CD4-positive, CD25-positive, alpha-beta regulatory T cell (primary cell): ENCODE measurements around the gene GANC. TPM values are rescaled to one million over a fixed set of nuclear protein-coding genes. Genes with fewer than 3 reads are reported as not detected.
A peak's percentile ranks its signal among the peaks of the same experiment; 100 is the strongest.
"Not testable (repeated sequence)": the region's sequence is repeated elsewhere in the genome, so short reads cannot be mapped to it uniquely, and the experiment has no call there.

ENCODE experiments used
- ATAC-seq, 2 donors: fragments of 150-1000 bp; cut with Tn5 transposase; one replicate each; pipeline ENCODE4 v1.10.0; 2021; ENCODE audit warnings: low read depth in 2 of 2, moderate number of reproducible peaks in 2 of 2, moderate library complexity in 1 of 2
- DNase-seq, 3 donors: peaks; one replicate each; pipeline versions ENCODE4 v3.0.0 to v3.0.0-alpha.2; 2012 to 2022; ENCODE audit warnings: mixed read lengths in 1 of 3
- H3K27ac ChIP-seq: one replicate; pipeline ENCODE4 v1.7.0; 2013; ENCODE audit warnings: mild to moderate bottlenecking, low read length; ENCODE audit not compliant: insufficient read depth, poor library complexity, severe bottlenecking
- H3K27me3 ChIP-seq: one replicate; pipeline ENCODE4 v1.7.0; 2013; ENCODE audit warnings: low read length; ENCODE audit not compliant: control insufficient read depth, insufficient read depth
- H3K36me3 ChIP-seq: one replicate; pipeline ENCODE4 v1.7.0; 2013; ENCODE audit warnings: mild to moderate bottlenecking, low read length, moderate library complexity; ENCODE audit not compliant: control insufficient read depth, insufficient read depth
- H3K4me1 ChIP-seq: 2 replicates; pipeline ENCODE4 v1.7.0; 2013; ENCODE audit warnings: mild to moderate bottlenecking, low read length; ENCODE audit not compliant: insufficient read depth, control insufficient read depth, poor library complexity, severe bottlenecking
- H3K4me3 ChIP-seq: one replicate; pipeline ENCODE4 v1.7.0; 2013; ENCODE audit warnings: low read depth, mild to moderate bottlenecking, low read length, moderate library complexity
- H3K9me3 ChIP-seq, 2 experiments: 1 replicate in 1 of 2; 2 replicates in 1 of 2; pipeline ENCODE4 v1.7.0; 2013; ENCODE audit warnings: low read length in 2 of 2, mild to moderate bottlenecking in 1 of 2, moderate library complexity in 1 of 2; ENCODE audit not compliant: control insufficient read depth in 2 of 2
- H3K27ac Mint-ChIP-seq, 3 donors: one replicate each; pipeline ENCODE4 v1.8.0; 2020 to 2022; ENCODE audit warnings: mild to moderate bottlenecking in 3 of 3, mixed read lengths in 3 of 3, moderate library complexity in 2 of 3
- H3K27me3 Mint-ChIP-seq: one replicate; pipeline ENCODE4 v1.8.0; 2022; ENCODE audit warnings: mild to moderate bottlenecking, mixed read lengths
- H3K36me3 Mint-ChIP-seq: one replicate; pipeline ENCODE4 v1.8.0; 2020; ENCODE audit warnings: mixed read lengths
- H3K4me1 Mint-ChIP-seq, 4 donors: one replicate each; pipeline ENCODE4 v1.8.0; 2020 to 2022; ENCODE audit warnings: mixed read lengths in 4 of 4, mild to moderate bottlenecking in 1 of 4
- H3K4me3 Mint-ChIP-seq, 4 donors: one replicate each; pipeline ENCODE4 v1.8.0; 2020 to 2022; ENCODE audit warnings: mild to moderate bottlenecking in 4 of 4, mixed read lengths in 4 of 4, moderate library complexity in 3 of 4
- H3K9me3 Mint-ChIP-seq, 7 donors: one replicate each; pipeline ENCODE4 v1.8.0; 2020 to 2022; ENCODE audit warnings: mixed read lengths in 7 of 7, mild to moderate bottlenecking in 3 of 7, moderate library complexity in 2 of 7
- polyA plus RNA-seq, 4 donors: library from polyadenylated mRNA; unstranded; fragments of 300-500 nt; fragmentation: Illumina TruSeq; gene quantifications; one replicate each; pipeline ENCODE4 v1.2.3, GENCODE V29; 2021
- total RNA-seq: library from RNA; stranded (reverse); gene quantifications from one replicate; pipeline ENCODE4 v1.2.3, GENCODE V29; 2022

GANC gene
- total and polyA plus RNA-seq, 5 donors from 2014 or later: 10.2 to 33.8 (median 14.5) TPM

DNA sequence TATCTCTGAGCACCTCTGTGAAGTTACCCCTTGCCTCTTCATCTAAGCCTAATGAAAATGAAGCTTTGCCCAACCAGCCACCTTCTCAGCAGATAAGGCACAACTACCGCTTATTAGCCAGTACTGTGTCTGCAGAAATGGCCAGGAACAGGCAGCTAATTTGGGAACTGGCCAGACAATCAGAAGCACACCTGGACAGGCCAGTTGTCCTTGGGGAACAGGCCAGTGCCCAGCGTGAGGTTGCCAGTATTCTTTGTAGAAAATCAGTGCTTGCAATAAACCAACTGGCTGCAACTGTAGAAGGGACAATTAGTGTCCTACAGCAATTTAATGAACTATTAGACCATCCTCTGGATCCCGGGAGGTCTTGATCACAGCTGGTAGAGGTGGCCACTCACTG lies 10.7 kb downstream of the GANC start:
- Mint-ChIP-seq H3K4me1 (peaks cover 0 to 6% (median 1%) of the 10 kb centered on the region in 4 donors), H3K27ac (no peak overlapping the region)

DNA sequence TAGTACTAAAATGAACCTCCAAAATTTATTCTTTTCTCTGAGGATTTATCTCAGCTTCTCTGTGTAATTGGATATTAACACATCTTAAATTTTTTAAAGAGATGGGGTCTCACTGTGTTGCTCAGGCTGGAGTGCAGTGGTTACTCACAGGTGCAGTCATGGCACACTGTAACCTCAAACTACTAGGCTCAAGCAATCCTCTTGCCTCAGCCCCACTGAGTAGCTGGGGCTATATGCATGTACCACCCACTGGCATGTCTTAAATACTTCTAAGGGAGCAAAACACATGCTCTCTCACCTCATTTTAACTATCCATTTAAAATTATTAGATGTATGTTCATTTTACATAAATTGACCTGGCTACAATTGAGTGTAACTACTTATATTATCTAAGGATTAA lies 11.6 kb downstream of the GANC start:
- ATAC-seq (no peak), DNase-seq (no peak)
- no peaks in the 10 kb centered on the region for H3K9me3 Mint-ChIP-seq
- peaks cover 54% of the 10 kb centered on the region for H3K36me3 ChIP-seq
- no peak overlapping the region for H3K27ac Mint-ChIP-seq
- no peak overlapping the region for H3K4me3 ChIP-seq
- H3K27me3 ChIP-seq: no peaks in the 10 kb centered on the region
- H3K27ac ChIP-seq: no peak overlapping the region
- H3K9me3 ChIP-seq: no peaks in the 10 kb centered on the region
- no peak overlapping the region for H3K4me3 Mint-ChIP-seq
- no peaks in the 10 kb centered on the region for H3K27me3 Mint-ChIP-seq
- no peaks in the 10 kb centered on the region for H3K4me1 ChIP-seq
- H3K36me3 Mint-ChIP-seq: peaks cover 43% of the 10 kb centered on the region
- H3K4me1 Mint-ChIP-seq: peaks cover 0 to 6% (median 1%) of the 10 kb centered on the region in 4 donors

More for the DNA sequence above, 10.7 kb downstream of the GANC start:
- Histone ChIP-seq H3K27me3 (no peaks in the 10 kb centered on the region), H3K36me3 (peaks cover 58% of the 10 kb centered on the region), H3K4me3 (no peak overlapping the region), H3K9me3 (no peaks in the 10 kb centered on the region), H3K27ac (no peak overlapping the region), H3K4me1 (no peaks in the 10 kb centered on the region)
- DNase-seq (no peak), ATAC-seq (no peak)
- H3K9me3 Mint-ChIP-seq: no peaks in the 10 kb centered on the region
- H3K4me3 Mint-ChIP-seq: no peak overlapping the region
- peaks cover 37% of the 10 kb centered on the region for H3K36me3 Mint-ChIP-seq
- H3K27me3 Mint-ChIP-seq: no peaks in the 10 kb centered on the region

DNA sequence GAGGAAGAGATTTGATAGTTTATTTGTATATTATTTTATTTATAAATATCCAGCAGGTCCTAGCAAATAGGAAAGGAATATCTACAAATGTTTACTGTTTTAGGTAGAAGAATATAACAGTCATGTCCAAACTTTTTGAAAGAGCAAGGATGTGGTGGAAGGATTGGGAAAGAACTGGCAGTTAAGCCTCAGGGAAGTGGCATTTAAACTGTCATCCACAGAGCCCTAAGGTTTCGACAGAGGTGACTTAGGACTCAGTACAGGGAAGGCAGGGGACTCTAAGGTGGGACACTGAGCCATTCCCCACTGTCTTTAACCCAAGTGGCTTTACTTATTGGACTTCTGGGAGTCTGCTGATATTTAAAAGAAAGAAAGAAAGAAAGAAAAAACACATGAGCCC lies 12.0 kb downstream of the GANC start:
- H3K27ac ChIP-seq: no peak overlapping the region
- peaks cover 54% of the 10 kb centered on the region for H3K36me3 ChIP-seq
- Mint-ChIP-seq H3K27me3 (no peaks in the 10 kb centered on the region), H3K4me1 (peaks cover 0 to 6% (median 1%) of the 10 kb centered on the region in 4 donors), H3K9me3 (no peaks in the 10 kb centered on the region), H3K36me3 (peaks cover 45% of the 10 kb centered on the region), H3K27ac (no peak overlapping the region), H3K4me3 (no peak overlapping the region)
- H3K9me3 ChIP-seq: no peaks in the 10 kb centered on the region
- no peaks in the 10 kb centered on the region for H3K4me1 ChIP-seq
- no peak for DNase-seq
- ATAC-seq: no peak
- H3K27me3 ChIP-seq: no peaks in the 10 kb centered on the region
- H3K4me3 ChIP-seq: no peak overlapping the region

DNA sequence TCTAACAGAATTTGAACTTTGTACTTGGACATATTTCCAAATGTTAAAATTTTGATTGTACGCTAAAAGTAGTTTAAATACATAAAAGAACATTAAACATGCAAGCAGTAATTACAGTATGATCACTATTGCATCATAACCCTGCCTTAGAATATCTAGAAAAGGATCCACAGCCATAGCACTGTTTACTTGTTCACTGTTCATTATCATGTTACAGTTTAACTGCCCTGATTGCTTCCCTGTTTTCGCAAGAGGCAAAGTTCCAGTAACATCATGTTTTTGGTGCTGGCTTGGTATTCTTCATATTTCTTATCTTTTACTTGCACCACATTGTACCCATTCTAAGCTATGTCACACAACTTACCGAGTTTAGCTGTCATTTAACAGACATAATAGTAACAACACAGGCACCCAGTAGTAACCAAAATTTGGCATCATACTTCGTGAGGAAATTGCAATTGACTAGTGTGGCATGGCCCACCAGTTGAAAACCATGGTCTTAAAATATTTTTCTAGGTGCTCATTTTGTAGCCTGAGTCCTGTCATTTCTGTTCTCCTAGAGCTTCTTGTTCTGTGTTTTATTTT lies 13.5 kb downstream of the GANC start:
- Histone ChIP-seq H3K4me3 (no peak overlapping the region), H3K4me1 (no peaks in the 10 kb centered on the region), H3K27me3 (no peaks in the 10 kb centered on the region), H3K9me3 (no peaks in the 10 kb centered on the region), H3K36me3 (peaks cover 52% of the 10 kb centered on the region), H3K27ac (no peak overlapping the region)
- Mint-ChIP-seq H3K9me3 (no peaks in the 10 kb centered on the region), H3K4me3 (no peak overlapping the region), H3K4me1 (peaks cover 0 to 6% (median 1%) of the 10 kb centered on the region in 4 donors), H3K27me3 (no peaks in the 10 kb centered on the region), H3K36me3 (peaks cover 50% of the 10 kb centered on the region), H3K27ac (no peak overlapping the region)
- DNase-seq (no peak), ATAC-seq (no peak)

DNA sequence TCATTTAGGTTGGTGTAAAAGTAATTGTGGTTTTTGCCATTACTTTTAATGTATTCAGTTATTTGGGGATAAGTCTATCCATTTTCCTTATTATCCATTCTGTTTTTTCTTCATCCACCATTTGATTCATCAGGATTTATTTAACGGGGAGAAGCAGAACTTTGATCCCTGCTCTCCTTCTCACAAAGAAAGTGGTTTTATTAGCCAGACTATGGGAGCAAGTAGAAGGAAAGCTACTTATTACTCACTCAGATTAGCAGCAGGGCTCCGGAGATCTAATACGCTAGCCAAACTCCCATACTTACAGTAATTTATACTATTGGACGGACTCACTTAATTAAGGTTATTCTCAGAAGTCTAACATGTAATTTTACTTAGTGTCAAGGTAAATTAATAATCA lies 14.9 kb downstream of the GANC start:
- no peak for ATAC-seq
- H3K9me3 ChIP-seq: no peaks in the 10 kb centered on the region
- Mint-ChIP-seq H3K36me3 (peaks cover 58% of the 10 kb centered on the region), H3K9me3 (no peaks in the 10 kb centered on the region), H3K27ac (no peak overlapping the region), H3K4me1 (peaks cover 0 to 4% (median 1%) of the 10 kb centered on the region in 4 donors), H3K27me3 (no peaks in the 10 kb centered on the region), H3K4me3 (no peak overlapping the region)
- no peak overlapping the region for H3K27ac ChIP-seq
- H3K27me3 ChIP-seq: no peaks in the 10 kb centered on the region
- DNase-seq: no peak
- H3K4me1 ChIP-seq: no peaks in the 10 kb centered on the region
- H3K4me3 ChIP-seq: no peak overlapping the region
- H3K36me3 ChIP-seq: peaks cover 57% of the 10 kb centered on the region

DNA sequence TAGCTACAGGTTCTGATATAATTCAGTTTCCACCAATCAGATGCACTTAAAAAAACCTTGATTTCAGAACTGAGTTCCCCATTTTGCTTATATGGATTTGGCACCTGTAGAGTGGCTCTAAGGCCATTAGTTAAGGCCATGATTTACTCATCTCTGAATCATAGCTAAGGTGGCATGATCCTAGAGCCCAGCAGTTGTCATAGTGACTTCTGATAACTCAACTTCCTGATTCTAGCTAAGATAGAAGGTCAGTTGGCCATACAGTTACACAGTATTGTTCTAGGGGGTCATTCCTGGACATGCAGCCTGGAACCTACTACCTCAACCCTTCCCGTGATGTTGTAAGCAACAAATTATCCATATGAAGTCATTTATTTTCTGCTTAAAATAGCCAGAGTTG lies 16.2 kb downstream of the GANC start:
- H3K4me3 ChIP-seq: no peak overlapping the region
- peaks cover 0 to 3% (median 0%) of the 10 kb centered on the region in 4 donors for H3K4me1 Mint-ChIP-seq
- no peak overlapping the region for H3K27ac ChIP-seq
- no peaks in the 10 kb centered on the region for H3K9me3 Mint-ChIP-seq
- H3K36me3 Mint-ChIP-seq: peaks cover 70% of the 10 kb centered on the region
- H3K4me3 Mint-ChIP-seq: no peak overlapping the region
- no peaks in the 10 kb centered on the region for H3K4me1 ChIP-seq
- ATAC-seq (no peak), DNase-seq (no peak)
- no peaks in the 10 kb centered on the region for H3K27me3 ChIP-seq
- no peaks in the 10 kb centered on the region for H3K9me3 ChIP-seq
- H3K27ac Mint-ChIP-seq: peak overlapping the region in 1 of 3 donors; percentile 71
- peaks cover 51% of the 10 kb centered on the region for H3K36me3 ChIP-seq
- no peaks in the 10 kb centered on the region for H3K27me3 Mint-ChIP-seq

DNA sequence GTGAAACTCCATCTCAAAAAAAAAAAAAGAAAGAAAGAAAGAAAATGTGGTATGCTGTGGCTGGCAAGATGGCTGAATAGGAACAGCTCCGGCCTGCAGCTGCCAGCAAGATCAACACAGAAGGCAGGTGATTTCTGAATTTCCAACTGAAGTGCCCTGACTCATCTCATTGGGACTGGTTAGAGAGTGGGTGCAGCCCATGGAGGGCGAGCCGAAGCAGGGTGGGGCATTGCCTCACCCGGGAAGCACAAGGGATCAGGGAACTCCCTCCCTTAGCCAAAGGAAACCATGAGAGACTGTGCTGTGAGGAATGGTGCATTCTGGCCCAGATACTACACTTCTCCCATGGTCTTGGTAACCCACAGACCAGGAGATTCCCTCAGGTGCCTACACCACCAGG lies 28.0 kb downstream of the GANC start:
- H3K4me3 ChIP-seq, H3K27me3 ChIP-seq, H3K36me3 ChIP-seq, H3K4me1 ChIP-seq, H3K27ac Mint-ChIP-seq, ATAC-seq, H3K4me1 Mint-ChIP-seq, DNase-seq, H3K27ac ChIP-seq, H3K4me3 Mint-ChIP-seq, H3K9me3 ChIP-seq, H3K27me3 Mint-ChIP-seq: not testable (repeated sequence)
- Mint-ChIP-seq H3K9me3 (peaks cover 2 to 17% (median 7%) of the 10 kb centered on the region in 7 donors), H3K36me3 (peaks cover 40% of the 10 kb centered on the region)

DNA sequence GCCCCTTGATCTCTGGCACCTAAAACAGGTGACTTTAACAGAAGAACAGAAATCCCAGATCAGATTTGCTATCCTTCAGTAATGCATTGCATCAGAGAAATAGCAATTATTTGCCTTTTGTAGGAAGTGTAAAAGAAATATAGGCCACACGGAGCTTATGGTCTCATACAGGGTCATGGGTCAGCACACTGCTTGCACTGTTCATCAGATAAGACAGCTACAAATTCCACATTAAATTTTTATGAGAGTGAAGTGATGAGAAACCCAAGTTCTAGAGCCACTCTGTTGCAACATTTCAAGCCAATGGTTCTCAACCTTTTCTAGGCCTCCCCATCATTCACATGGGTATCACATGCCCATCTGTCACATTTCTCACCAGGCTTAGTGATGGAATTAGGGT lies 33.7 kb downstream of the GANC start:
- Histone ChIP-seq H3K27ac (no peak overlapping the region), H3K36me3 (peaks cover 35% of the 10 kb centered on the region), H3K4me1 (no peaks in the 10 kb centered on the region), H3K4me3 (no peak overlapping the region), H3K27me3 (no peaks in the 10 kb centered on the region), H3K9me3 (peaks cover 0 to 2% of the 10 kb centered on the region in 2 experiments)
- Mint-ChIP-seq H3K4me3 (no peak overlapping the region), H3K36me3 (peaks cover 40% of the 10 kb centered on the region), H3K9me3 (peaks cover 1 to 17% (median 6%) of the 10 kb centered on the region in 7 donors), H3K4me1 (no peaks in the 10 kb centered on the region), H3K27me3 (no peaks in the 10 kb centered on the region), H3K27ac (no peak overlapping the region)
- ATAC-seq (no peak), DNase-seq (no peak)
